ENCODE measurements around the gene POLR1A. TPM values are rescaled to one million over a fixed set of nuclear protein-coding genes. Genes with fewer than 3 reads are reported as not detected.

The POLR1A gene
- 10 to 100 TPM; 15.6 to 21.7 (median 17.7) TPM for total RNA-seq

DNA sequence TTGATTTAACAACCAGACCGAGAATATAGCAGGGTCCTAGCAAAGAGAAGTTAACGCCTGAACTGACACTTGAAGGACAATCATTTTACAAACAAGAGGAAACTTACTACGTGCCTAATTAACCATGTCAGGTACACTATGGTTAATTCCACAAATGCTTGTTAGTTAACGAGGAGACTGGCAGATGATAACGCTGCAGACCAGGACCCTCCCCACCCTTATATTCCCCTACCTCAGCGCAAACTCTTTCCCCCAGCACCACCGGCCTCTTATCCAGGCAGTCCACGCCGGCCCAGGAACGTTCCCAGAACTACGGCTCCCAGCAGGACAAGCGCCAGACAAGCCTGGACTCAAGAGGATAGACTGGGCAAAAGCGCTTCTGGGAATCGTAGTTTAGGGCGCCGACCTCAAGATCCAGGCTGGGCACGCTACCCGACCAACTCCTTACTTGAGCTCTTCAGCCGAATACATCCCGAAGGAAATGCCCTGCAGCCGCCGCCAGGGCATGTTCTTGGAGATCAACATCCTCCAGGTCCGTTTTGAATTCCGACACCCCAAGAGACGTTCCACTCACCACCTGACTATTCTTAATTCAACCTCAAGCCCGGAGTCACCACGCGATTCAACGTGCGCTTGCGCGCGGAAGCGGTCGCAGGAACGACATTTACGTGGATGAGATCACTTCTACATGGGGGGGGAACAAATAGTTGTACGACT is at the start of gene POLR1A:
TSS of gene POLR1A (minus strand) at position 635 of the 717 bp plus-strand sequence. CDS start at position 525, 110 bp downstream.
- H3K27ac ChIP-seq, result peak within 1 kb of the TSS; percentile 36 to 87 (median 84)
- no peaks in the 10 kb centered on the region for H3K9me3 ChIP-seq
- no peaks in the 10 kb centered on the region for H3K27me3 ChIP-seq
- whole genome bisulfite sequencing, 2 donors (ENCODE audit: low coverage in 1 of 2), result 1% methylated on average over 12 to 24 of the region's 38 CpGs
- H3K4me3 ChIP-seq, result peak within 1 kb of the TSS; percentile 82 to 100
- peak; percentile 96 for ATAC-seq
- peaks cover 13 to 49% (median 15%) of the 10 kb centered on the region in 3 donors for H3K4me1 ChIP-seq
- TF ChIP-seq POLR2AphosphoS5 (IDR thresholded peaks at IDR 0.05) (peak; percentile 47), POLR2A (IDR thresholded peaks at IDR 0.05) (no peak), EP300 (IDR thresholded peaks at IDR 0.05) (no peak)
- TF ChIP-seq, protein P1, sequence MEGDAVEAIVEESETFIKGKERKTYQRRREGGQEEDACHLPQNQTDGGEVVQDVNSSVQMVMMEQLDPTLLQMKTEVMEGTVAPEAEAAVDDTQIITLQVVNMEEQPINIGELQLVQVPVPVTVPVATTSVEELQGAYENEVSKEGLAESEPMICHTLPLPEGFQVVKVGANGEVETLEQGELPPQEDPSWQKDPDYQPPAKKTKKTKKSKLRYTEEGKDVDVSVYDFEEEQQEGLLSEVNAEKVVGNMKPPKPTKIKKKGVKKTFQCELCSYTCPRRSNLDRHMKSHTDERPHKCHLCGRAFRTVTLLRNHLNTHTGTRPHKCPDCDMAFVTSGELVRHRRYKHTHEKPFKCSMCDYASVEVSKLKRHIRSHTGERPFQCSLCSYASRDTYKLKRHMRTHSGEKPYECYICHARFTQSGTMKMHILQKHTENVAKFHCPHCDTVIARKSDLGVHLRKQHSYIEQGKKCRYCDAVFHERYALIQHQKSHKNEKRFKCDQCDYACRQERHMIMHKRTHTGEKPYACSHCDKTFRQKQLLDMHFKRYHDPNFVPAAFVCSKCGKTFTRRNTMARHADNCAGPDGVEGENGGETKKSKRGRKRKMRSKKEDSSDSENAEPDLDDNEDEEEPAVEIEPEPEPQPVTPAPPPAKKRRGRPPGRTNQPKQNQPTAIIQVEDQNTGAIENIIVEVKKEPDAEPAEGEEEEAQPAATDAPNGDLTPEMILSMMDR (IDR thresholded peaks at IDR 0.05), result peak in 2 of 4 experiments; percentile 15 to 37
- H3K36me3 ChIP-seq, result peaks cover 0 to 35% of the 10 kb centered on the region in 2 donors

DNA sequence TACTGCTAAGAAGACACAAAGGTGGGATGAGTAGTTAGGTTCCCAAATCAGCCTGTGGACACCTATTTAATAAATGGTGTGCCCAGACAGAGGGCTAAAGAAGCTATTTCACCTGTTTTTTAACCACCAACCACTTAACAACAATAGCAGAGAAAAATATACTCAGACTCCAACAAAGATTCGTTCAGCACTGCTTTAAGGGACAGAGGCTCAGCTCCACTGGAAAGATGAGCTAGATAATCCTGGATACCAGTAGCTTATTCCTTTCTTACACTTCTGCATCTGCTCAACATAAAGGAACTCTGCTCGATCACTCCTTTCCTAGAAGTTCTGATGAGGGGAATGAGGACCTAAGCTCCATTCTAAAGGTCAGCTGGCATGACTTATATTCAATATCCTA is 44.8 kb upstream of the POLR1A start:
- Histone ChIP-seq H3K27ac (no peak overlapping the region), H3K4me3 (no peak overlapping the region), H3K27me3 (no peaks in the 10 kb centered on the region), H3K4me1 (no peaks in the 10 kb centered on the region), H3K9me3 (no peaks in the 10 kb centered on the region), H3K36me3 (peaks cover 0 to 83% of the 10 kb centered on the region in 2 donors)
- ATAC-seq, result no peak
- TF ChIP-seq, protein P1 (IDR thresholded peaks at IDR 0.05), result no peak
- TF ChIP-seq POLR2AphosphoS5 (IDR thresholded peaks at IDR 0.05), result no peak
- TF ChIP-seq EP300 (IDR thresholded peaks at IDR 0.05), result no peak
- no peak for TF ChIP-seq POLR2A (IDR thresholded peaks at IDR 0.05)
- 91 to 92% methylated on average over 2 of the region's 2 CpGs for WGBS, 2 donors (ENCODE audit: low coverage in 1 of 2)

DNA sequence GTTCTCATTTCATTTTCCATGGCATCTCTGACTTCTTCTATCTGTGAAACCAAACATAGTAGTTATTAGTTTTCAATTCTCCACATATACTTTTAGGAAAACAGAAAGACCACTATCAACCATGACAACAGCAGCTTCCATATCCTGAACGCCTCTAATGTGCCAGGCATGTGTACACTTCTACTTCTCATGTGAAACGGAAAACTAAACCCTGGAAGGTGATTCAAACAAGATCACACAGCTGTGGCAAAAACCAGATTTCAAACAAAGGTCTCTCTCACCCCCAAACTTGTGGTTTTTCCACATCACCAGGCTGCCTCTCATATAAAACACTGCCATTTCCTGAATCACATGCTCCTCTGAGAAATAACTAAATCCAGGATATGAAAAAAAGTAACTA is 42.1 kb upstream of the POLR1A start:
- Histone ChIP-seq H3K4me3 (no peak overlapping the region), H3K36me3 (peaks cover 0 to 91% of the 10 kb centered on the region in 2 donors), H3K4me1 (no peaks in the 10 kb centered on the region), H3K27ac (no peak overlapping the region), H3K9me3 (no peaks in the 10 kb centered on the region), H3K27me3 (no peaks in the 10 kb centered on the region)
- ATAC-seq, result no peak
- 74 to 95% methylated on average over 2 of the region's 2 CpGs for WGBS, 2 donors (ENCODE audit: low coverage in 1 of 2)
- TF ChIP-seq POLR2AphosphoS5 (IDR thresholded peaks at IDR 0.05) (no peak), EP300 (IDR thresholded peaks at IDR 0.05) (no peak), POLR2A (IDR thresholded peaks at IDR 0.05) (no peak)
- TF ChIP-seq, protein P1 (IDR thresholded peaks at IDR 0.05), result no peak

DNA sequence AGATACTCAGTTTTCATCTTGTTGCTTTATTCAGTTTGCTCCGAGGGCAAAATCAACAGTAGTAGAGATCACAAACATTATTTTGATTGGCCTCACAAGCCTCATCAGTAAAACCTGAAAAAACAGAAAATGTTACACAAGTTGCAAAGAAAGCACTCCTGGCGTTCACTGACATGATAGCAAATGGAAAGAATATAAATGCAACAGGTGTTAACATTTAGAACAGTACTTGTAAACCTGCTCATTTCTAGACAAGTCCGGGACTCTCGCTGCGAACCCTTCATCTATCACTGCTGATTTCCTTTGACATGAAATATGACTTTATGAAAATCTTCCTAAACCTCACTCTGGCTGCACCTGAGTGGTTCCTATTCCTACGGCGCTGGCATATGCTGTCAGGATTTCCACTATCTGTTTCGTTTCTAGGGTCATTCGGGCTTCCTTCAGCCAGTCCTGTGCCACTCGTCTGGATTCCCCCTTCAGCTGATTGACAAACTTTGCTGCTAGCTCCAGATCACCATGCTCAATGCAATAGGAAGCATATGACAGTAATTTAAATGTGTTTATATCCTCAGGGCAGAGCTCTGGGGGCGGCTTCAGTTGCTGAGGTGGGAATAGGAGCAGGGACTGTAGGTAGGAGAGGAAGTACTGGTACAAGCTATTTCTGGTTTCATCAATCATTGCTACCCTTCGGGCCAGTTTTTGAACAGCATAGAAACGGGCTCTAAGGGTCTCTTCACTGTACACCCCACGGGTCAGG is 38.4 kb upstream of the POLR1A start:
- H3K36me3 ChIP-seq, result peaks cover 0 to 100% of the 10 kb centered on the region in 2 donors

More for the DNA sequence above, 38.4 kb upstream of the POLR1A start:
- no peak overlapping the region for H3K4me3 ChIP-seq
- H3K4me1 ChIP-seq, result no peaks in the 10 kb centered on the region
- TF ChIP-seq POLR2AphosphoS5 (IDR thresholded peaks at IDR 0.05), result no peak
- TF ChIP-seq, protein P1 (IDR thresholded peaks at IDR 0.05), result no peak
- no peak for TF ChIP-seq EP300 (IDR thresholded peaks at IDR 0.05)
- no peak for TF ChIP-seq POLR2A (IDR thresholded peaks at IDR 0.05)
- no peaks in the 10 kb centered on the region for H3K9me3 ChIP-seq
- H3K27me3 ChIP-seq, result no peaks in the 10 kb centered on the region
- 80 to 84% methylated on average over 7 to 12 of the region's 14 CpGs for WGBS, 2 donors (ENCODE audit: low coverage in 1 of 2)
- no peak overlapping the region for H3K27ac ChIP-seq
- no peak for ATAC-seq

All from gastroesophageal sphincter (tissue), 4 donors.